K562 (cell line): ENCODE results near the gene UNC5B. TPM values are rescaled to one million over a fixed set of nuclear protein-coding genes. Genes with fewer than 3 reads are reported as not detected.

Source experiments
- ARHGAP35 ChIP-seq: fragments of 450-650 bp; IDR thresholded peaks from 2 replicates; pipeline ENCODE4 v1.6.1; 2018; ENCODE audit not compliant: partially characterized antibody
- ARID1B ChIP-seq: fragments of 450-650 bp; IDR thresholded peaks from 2 replicates; pipeline ENCODE4 v1.6.1; 2016; ENCODE audit warnings: antibody characterized with exemption, mild to moderate bottlenecking, inconsistent platforms
- ARID2 ChIP-seq: fragments of 450-650 bp; IDR thresholded peaks from 2 replicates; pipeline ENCODE4 v1.6.1; 2017; ENCODE audit warnings: antibody characterized with exemption, mild to moderate bottlenecking
- ARID4B ChIP-seq: sonication (generic); formaldehyde crosslinking; IDR thresholded peaks from 2 replicates; pipeline ENCODE4 v1.8.0; 2022; ENCODE audit warnings: mild to moderate bottlenecking, missing genetic modification reagents
- COPS2 ChIP-seq: fragments of 450-650 bp; conservative IDR thresholded peaks from 2 replicates; pipeline ENCODE4 v1.6.1; 2016; ENCODE audit warnings: mild to moderate bottlenecking, moderate library complexity
- HMG20A ChIP-seq: fragments of 450-650 bp; formaldehyde crosslinking; conservative IDR thresholded peaks from 2 replicates; pipeline ENCODE4 v1.4.0; 2020; ENCODE audit warnings: mild to moderate bottlenecking, mixed read lengths
- MAFF ChIP-seq: IDR thresholded peaks from 2 replicates; pipeline ENCODE4 v1.6.1; 2012; ENCODE audit warnings: low read length, improper control_type of control experiment
- MCM7 ChIP-seq, 2 experiments: fragments of 450-650 bp; IDR thresholded peaks; 2 replicates each; pipeline ENCODE4 v1.6.1; 2016 to 2018
- PHTF2 ChIP-seq: fragments of 250-450 bp; sonication (Bioruptor Pico); IDR thresholded peaks from 2 replicates; pipeline ENCODE4 v1.5.0; 2021; ENCODE audit warnings: mild to moderate bottlenecking
- REST ChIP-seq, 2 experiments: fragments of 450-650 bp; formaldehyde crosslinking in 1 of 2; IDR thresholded peaks; 2 replicates each; pipeline versions ENCODE4 v1.4.0 to v1.6.1; 2014 to 2020; ENCODE audit warnings: mild to moderate bottlenecking in 2 of 2, borderline replicate concordance in 1 of 2, low read depth in 1 of 2
- SIN3B ChIP-seq: fragments of 450-650 bp; IDR thresholded peaks from 2 replicates; pipeline ENCODE4 v1.6.1; 2017; ENCODE audit warnings: low read depth, mild to moderate bottlenecking, moderate library complexity
- WHSC1 ChIP-seq: IDR thresholded peaks from one replicate; pipeline ENCODE4 v1.6.1; 2012; ENCODE audit warnings: low read length, control low read depth, inconsistent platforms
- ZNF3 ChIP-seq: fragments of 250-450 bp; sonication (Bioruptor Pico); IDR thresholded peaks from 2 replicates; pipeline ENCODE4 v1.5.0; 2021; ENCODE audit warnings: mild to moderate bottlenecking, moderate library complexity
- ZNF512 ChIP-seq: IDR thresholded peaks from 2 replicates; pipeline ENCODE4 v1.6.1; 2016; ENCODE audit warnings: missing genetic modification characterization, missing compliant biosample characterization
- ZNF79 ChIP-seq: fragments of 250-450 bp; sonication (Bioruptor Pico); IDR thresholded peaks from 2 replicates; pipeline ENCODE4 v1.4.0; 2020; ENCODE audit warnings: low read depth, mild to moderate bottlenecking, moderate library complexity
- polyA plus RNA-seq, 8 experiments: library from polyadenylated mRNA; depleted of rRNA in 4 of 8; stranded (reverse) in 5 of 8; unstranded in 3 of 8; fragments of >200 nt; fragmentation: Nextera tagmentation in 2 of 8; fragmentation: Illumina TruSeq in 1 of 8; extraction: Ambion mirVana in 2 of 8; extraction: Trizol in 1 of 8; gene quantifications; 2 replicates each; pipeline versions ENCODE4 v1.2.1 to v1.2.3, GENCODE V29; 2011 to 2014; ENCODE audit warnings: inconsistent platforms in 1 of 8, missing spikeins in 1 of 8
- total RNA-seq, 7 experiments: library from RNA; depleted of rRNA in 6 of 7; stranded (reverse); fragments of >200 nt in 6 of 7; fragmentation: Illumina TruSeq in 2 of 7; extraction: Trizol in 2 of 7; gene quantifications; 2 replicates each; pipeline versions ENCODE4 v1.2.1 to v1.2.3, GENCODE V29; 2011 to 2021; ENCODE audit warnings: low replicate concordance in 1 of 7

Gene UNC5B
- total and polyA plus RNA-seq, 9 of the 15 experiments (the other 6 are each of a cell fraction or from before 2014, with no cell fraction given) = 0.10 to 8.4 (median 2.1) TPM

- peak; percentile 67; the same call in 1 of the 2 replicates for TF ChIP-seq ARID1B
- no peak for TF ChIP-seq ARID4B (CRISPR knock-in tag)
- no peak for TF ChIP-seq ZNF3 (CRISPR knock-in tag)
- no peak for TF ChIP-seq REST (IDR thresholded peaks at IDR 0.05; ENCODE audit: borderline replicate concordance)
- TF ChIP-seq REST (CRISPR knock-in tag; IDR thresholded peaks at IDR 0.05; ENCODE audit: low read depth) = no peak; the same call in 1 of the 2 replicates
- TF ChIP-seq WHSC1 = peak; percentile 73
- TF ChIP-seq ZNF512 (tag) = no peak
- no peak for TF ChIP-seq MCM7 (IDR thresholded peaks at IDR 0.05)
- TF ChIP-seq ARID2 = no peak
- no peak for TF ChIP-seq PHTF2 (CRISPR knock-in tag)
- TF ChIP-seq ARHGAP35 = no peak
- no peak for TF ChIP-seq COPS2
- no peak for TF ChIP-seq HMG20A (CRISPR knock-in tag)
- TF ChIP-seq MAFF = no peak
- no peak for TF ChIP-seq ZNF79 (CRISPR knock-in tag)
- no peak for TF ChIP-seq SIN3B
Measured at GRCh38 chr10:71234970-71235685, 22.8 kb downstream of the UNC5B start (continued).
